VCaP (cell line): ENCODE measurements around the gene NEFH.

ENCODE experiments used
- H3K27ac ChIP-seq: fragments of 450-650 bp; 2 replicates; pipeline ENCODE4 v1.5.1; 2017
- CTCF ChIP-seq: fragments of 450-650 bp; conservative IDR thresholded peaks from 2 replicates; pipeline ENCODE4 v1.5.1; 2017; ENCODE audit warnings: mild to moderate bottlenecking, moderate library complexity

Gene NEFH

GRCh38 chr22:29454276-29454675 is 25.7 kb upstream of the NEFH start:
- TF ChIP-seq CTCF = no peak
- H3K27ac ChIP-seq = no peak overlapping the region

- TF ChIP-seq CTCF = no peak
These were observed 23.8 kb upstream of the NEFH start for GRCh38 chr22:29456211-29456671.

GRCh38 chr22:29457730-29458129 is 22.3 kb upstream of the NEFH start:
- no peak overlapping the region for H3K27ac ChIP-seq
- TF ChIP-seq CTCF = no peak

More at GRCh38 chr22:29456211-29456671, 23.8 kb upstream of the NEFH start:
- H3K27ac ChIP-seq = no peak overlapping the region

- TF ChIP-seq CTCF = no peak
- no peak overlapping the region for H3K27ac ChIP-seq
These were observed 21.5 kb upstream of the NEFH start for GRCh38 chr22:29458551-29458950.

- H3K27ac ChIP-seq = no peak overlapping the region
- no peak for TF ChIP-seq CTCF
These were observed 20.2 kb upstream of the NEFH start for GRCh38 chr22:29459773-29460172.

- no peak for TF ChIP-seq CTCF
- H3K27ac ChIP-seq = no peak overlapping the region
These were observed 18.8 kb upstream of the NEFH start for GRCh38 chr22:29461263-29461662.

- no peak for TF ChIP-seq CTCF
- H3K27ac ChIP-seq = no peak overlapping the region
These were observed 16.4 kb upstream of the NEFH start for GRCh38 chr22:29463629-29464028.

GRCh38 chr22:29464581-29464980 is 15.4 kb upstream of the NEFH start:
- no peak overlapping the region for H3K27ac ChIP-seq
- no peak for TF ChIP-seq CTCF
